Trophoblast cell (in vitro differentiated cells and primary cell): ENCODE data around the gene KCNA3.
A peak's percentile ranks its signal among the peaks of the same experiment; 100 is the strongest.

Experiments
- DNase-seq, 2 donors: peaks; one replicate each; pipeline ENCODE4 v3.0.0-alpha.2; 2016
- H2AFZ ChIP-seq: 2 replicates; pipeline ENCODE4 v1.6.1; 2013; ENCODE audit warnings: low read length, moderate library complexity, mild to moderate bottlenecking; ENCODE audit not compliant: insufficient read depth, poor library complexity
- H2AK5ac ChIP-seq: 2 replicates; pipeline ENCODE4 v1.6.1; 2013; ENCODE audit warnings: mild to moderate bottlenecking, low read length
- H2BK120ac ChIP-seq: 2 replicates; pipeline ENCODE4 v1.6.1; 2013; ENCODE audit warnings: low read length, mild to moderate bottlenecking, moderate library complexity; ENCODE audit not compliant: insufficient read depth, poor library complexity
- H2BK12ac ChIP-seq: 2 replicates; pipeline ENCODE4 v1.6.1; 2013; ENCODE audit warnings: mild to moderate bottlenecking, low read length, moderate library complexity
- H2BK5ac ChIP-seq: 2 replicates; pipeline ENCODE4 v1.6.1; 2013; ENCODE audit warnings: low read length, low read depth, moderate library complexity, mild to moderate bottlenecking; ENCODE audit not compliant: poor library complexity
- H3K14ac ChIP-seq: 2 replicates; pipeline ENCODE4 v1.6.1; 2013; ENCODE audit warnings: mild to moderate bottlenecking, low read length
- H3K18ac ChIP-seq: 2 replicates; pipeline ENCODE4 v1.6.1; 2013; ENCODE audit warnings: mild to moderate bottlenecking, low read length
- H3K23ac ChIP-seq: 2 replicates; pipeline ENCODE4 v1.6.1; 2013; ENCODE audit warnings: low read length
- H3K27ac ChIP-seq: 2 replicates; pipeline ENCODE4 v1.5.1; 2013; ENCODE audit warnings: low read depth, mild to moderate bottlenecking, inconsistent platforms, low read length, moderate library complexity
- H3K27me3 ChIP-seq: 2 replicates; pipeline ENCODE4 v1.6.1; 2013; ENCODE audit warnings: inconsistent platforms, mild to moderate bottlenecking, low read length, moderate library complexity; ENCODE audit not compliant: insufficient read depth
- H3K36me3 ChIP-seq, 2 experiments: 1 replicate in 1 of 2; 2 replicates in 1 of 2; pipeline ENCODE4 v1.6.1; 2013; ENCODE audit warnings: low read length in 2 of 2, mild to moderate bottlenecking in 2 of 2, moderate library complexity in 1 of 2; ENCODE audit not compliant: insufficient read depth in 2 of 2, control insufficient read depth in 1 of 2
- H3K4ac ChIP-seq: 2 replicates; pipeline ENCODE4 v1.6.1; 2013; ENCODE audit warnings: low read depth, mild to moderate bottlenecking, low read length, moderate library complexity
- H3K4me1 ChIP-seq, 2 experiments: 1 replicate in 1 of 2; 2 replicates in 1 of 2; pipeline ENCODE4 v1.6.1; 2013; ENCODE audit warnings: low read length in 2 of 2, mild to moderate bottlenecking in 2 of 2, moderate library complexity in 1 of 2; ENCODE audit not compliant: insufficient read depth in 2 of 2, control insufficient read depth in 1 of 2
- H3K4me2 ChIP-seq: 2 replicates; pipeline ENCODE4 v1.6.1; 2013; ENCODE audit warnings: inconsistent platforms, mild to moderate bottlenecking, low read length, moderate library complexity
- H3K4me3 ChIP-seq: 2 replicates; pipeline ENCODE4 v1.5.1; 2013; ENCODE audit warnings: mild to moderate bottlenecking, low read depth, low read length, inconsistent platforms
- H3K79me1 ChIP-seq: one replicate; pipeline ENCODE4 v1.6.1; 2013; ENCODE audit warnings: low read length
- H3K79me2 ChIP-seq: 2 replicates; pipeline ENCODE4 v1.6.1; 2013; ENCODE audit warnings: low read length, mild to moderate bottlenecking; ENCODE audit not compliant: control insufficient read depth, insufficient read depth, poor library complexity
- H3K9ac ChIP-seq: 2 replicates; pipeline ENCODE4 v1.6.1; 2013; ENCODE audit warnings: mild to moderate bottlenecking, low read length
- H3K9me3 ChIP-seq: 2 replicates; pipeline ENCODE4 v1.6.1; 2013; ENCODE audit warnings: low read depth, mild to moderate bottlenecking, control low read depth, inconsistent platforms, low read length; ENCODE audit not compliant: insufficient read depth
- H4K12ac ChIP-seq: 2 replicates; pipeline ENCODE4 v1.6.1; 2013; ENCODE audit warnings: low read depth, mild to moderate bottlenecking, low read length, moderate library complexity
- H4K8ac ChIP-seq: 2 replicates; pipeline ENCODE4 v1.6.1; 2013; ENCODE audit warnings: low read depth, mild to moderate bottlenecking, low read length, moderate library complexity
- H4K91ac ChIP-seq: one replicate; pipeline ENCODE4 v1.6.1; 2013; ENCODE audit warnings: low read depth, mild to moderate bottlenecking, low read length, moderate library complexity
- WGBS: extraction: QIAGEN DNeasy Blood & Tissue Kit; methylation state at CpG from one replicate; pipeline ENCODE4 v1.1.7; 2013; ENCODE audit warnings: missing lambda C conversion rate; ENCODE audit not compliant: insufficient read length, insufficient coverage; ENCODE audit errors: extremely low coverage; 5-methylcytosine and 5-hydroxymethylcytosine counted together

Gene KCNA3

GRCh38 chr1:110628323-110629105, 46.2 kb downstream of the KCNA3 start:
- no peak overlapping the region for H2AK5ac ChIP-seq
- H3K36me3 ChIP-seq, result no peaks in the 10 kb centered on the region
- no peak overlapping the region for H3K4ac ChIP-seq
- H3K27ac ChIP-seq, result no peak overlapping the region
- no peaks in the 10 kb centered on the region for H3K9me3 ChIP-seq
- no peaks in the 10 kb centered on the region for H3K4me1 ChIP-seq
- H3K79me1 ChIP-seq, result no peaks in the 10 kb centered on the region
- no peaks in the 10 kb centered on the region for H3K27me3 ChIP-seq
- no peak overlapping the region for H4K12ac ChIP-seq
- no peaks in the 10 kb centered on the region for H3K79me2 ChIP-seq
- H4K91ac ChIP-seq, result no peak overlapping the region
- no peak overlapping the region for H2BK120ac ChIP-seq
- H3K14ac ChIP-seq, result no peak overlapping the region
- DNase-seq, result no peak
- no peak overlapping the region for H2BK5ac ChIP-seq
- H2AFZ ChIP-seq, result no peak overlapping the region
- H3K9ac ChIP-seq, result no peak overlapping the region
- H3K18ac ChIP-seq, result no peak overlapping the region
- no peak overlapping the region for H3K4me2 ChIP-seq
- H3K4me3 ChIP-seq, result no peak overlapping the region
- no peak overlapping the region for H3K23ac ChIP-seq
- WGBS, result no CpG with 5 or more reads among the region's 6 CpGs
- no peak overlapping the region for H4K8ac ChIP-seq
- no peak overlapping the region for H2BK12ac ChIP-seq

GRCh38 chr1:110627764-110628163, 47.0 kb downstream of the KCNA3 start:
- peak in 1 of 2 donors; percentile 31 for DNase-seq
- Histone ChIP-seq H3K36me3 (no peaks in the 10 kb centered on the region), H3K14ac (no peak overlapping the region), H4K8ac (no peak overlapping the region), H2AFZ (no peak overlapping the region), H3K23ac (no peak overlapping the region), H3K79me2 (no peaks in the 10 kb centered on the region), H2BK120ac (no peak overlapping the region), H2AK5ac (no peak overlapping the region), H3K4ac (no peak overlapping the region), H3K27me3 (no peaks in the 10 kb centered on the region), H4K91ac (no peak overlapping the region), H3K18ac (no peak overlapping the region), H3K4me3 (no peak overlapping the region), H3K4me1 (no peaks in the 10 kb centered on the region), H2BK12ac (no peak overlapping the region), H3K9ac (no peak overlapping the region), H3K79me1 (no peaks in the 10 kb centered on the region), H3K9me3 (no peaks in the 10 kb centered on the region), H3K27ac (no peak overlapping the region), H2BK5ac (no peak overlapping the region), H4K12ac (no peak overlapping the region), H3K4me2 (no peak overlapping the region)
- no CpG with 5 or more reads among the region's 2 CpGs for WGBS

- Histone ChIP-seq H3K9me3 (no peaks in the 10 kb centered on the region), H3K4ac (no peak overlapping the region), H3K18ac (no peak overlapping the region), H4K91ac (no peak overlapping the region), H3K4me2 (no peak overlapping the region), H3K27me3 (no peaks in the 10 kb centered on the region), H4K12ac (no peak overlapping the region), H2BK5ac (no peak overlapping the region), H3K36me3 (no peaks in the 10 kb centered on the region), H3K4me3 (no peak overlapping the region), H4K8ac (no peak overlapping the region), H2BK12ac (no peak overlapping the region), H3K14ac (no peak overlapping the region), H2AK5ac (no peak overlapping the region), H3K27ac (no peak overlapping the region), H3K79me1 (no peaks in the 10 kb centered on the region), H3K9ac (no peak overlapping the region), H2BK120ac (no peak overlapping the region), H3K4me1 (no peaks in the 10 kb centered on the region), H3K79me2 (no peaks in the 10 kb centered on the region), H2AFZ (no peak overlapping the region), H3K23ac (no peak overlapping the region)
- WGBS, result no CpG with 5 or more reads among the region's 7 CpGs
- DNase-seq, result no peak
These were observed 47.9 kb downstream of the KCNA3 start for GRCh38 chr1:110626889-110627288.
